ENCODE data around the gene RNF227.

GRCh38 chr17:7883781-7884386 lies 32.2 kb downstream of the RNF227 start:
- TF ChIP-seq CTCF (IDR thresholded peaks at IDR 0.05) (no peak), POLR2A (IDR thresholded peaks at IDR 0.05) (no peak)
